SK-N-MC (cell line): ENCODE data around the gene SMG7.

Experiments
- EZH2 ChIP-seq: fragments of 200-600 bp; sonication (generic); IDR thresholded peaks from one replicate; pipeline ENCODE4 v1.6.1; 2017; ENCODE audit warnings: antibody characterized with exemption
- POLR2AphosphoS5 ChIP-seq: IDR thresholded peaks from 2 replicates; pipeline ENCODE4 v1.6.1; 2012; ENCODE audit warnings: mild to moderate bottlenecking, low read depth, low read length, borderline replicate concordance

DNA sequence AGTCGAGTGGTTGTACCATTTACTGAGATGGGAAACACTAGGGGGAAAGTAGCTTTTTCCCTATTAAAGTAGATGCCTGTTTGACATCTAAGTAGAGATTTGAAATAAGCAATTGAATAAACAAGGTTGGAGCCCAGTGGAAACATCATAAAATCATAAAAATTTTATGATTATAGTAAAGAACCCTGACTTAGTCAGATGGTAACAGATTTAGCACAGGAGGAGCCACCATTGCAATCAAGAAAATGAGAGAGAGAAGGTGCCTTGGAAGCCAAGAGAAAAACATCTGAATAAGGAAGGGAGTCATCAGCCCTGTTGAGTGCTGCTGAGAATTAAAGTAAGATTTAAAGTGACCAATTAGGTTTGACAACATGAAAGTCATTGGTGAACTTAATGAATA lies 49.8 kb downstream of the SMG7 start:
- TF ChIP-seq EZH2 = no peak
- TF ChIP-seq POLR2AphosphoS5 = no peak
